A549 (cell line): Measurements from ENCODE around the gene CDKN2C. TPM values are rescaled to one million over a fixed set of nuclear protein-coding genes. Genes with fewer than 3 reads are reported as not detected.
"Not testable (repeated sequence)": the region's sequence is repeated elsewhere in the genome, so short reads cannot be mapped to it uniquely, and the experiment has no call there.

Experiments used
- ATAC-seq, 2 experiments: fragments of 200-7000 bp in 1 of 2; fragments of >200 bp in 1 of 2; cut with Nextera tagmentation in 1 of 2; cut with Tn5 transposase in 1 of 2; 3 replicates each; pipeline versions ENCODE4 v1.8.0 to v1.9.1; 2018 to 2020; ENCODE audit warnings: mild to moderate bottlenecking in 1 of 2, moderate library complexity in 1 of 2
- CTCF ChIA-PET: fragments of 300-600 bp; sonication (Branson Sonifier 250); formaldehyde crosslinking; extraction: SDS; loops from one replicate; lab custom pipeline; 2021; ENCODE audit warnings: antibody characterized with exemption, inconsistent platforms; lab: Yijun Ruan, JAX
- POLR2A ChIA-PET: fragments of 350-600 bp; formaldehyde crosslinking; extraction: SDS; loops from one replicate; lab custom pipeline; 2021; ENCODE audit warnings: antibody characterized with exemption, inconsistent platforms; lab: Yijun Ruan, JAX
- DNase-seq, 2 experiments: peaks; one replicate each; pipeline versions ENCODE4 v3.0.0 to v3.0.0-alpha.2; 2011 to 2016; ENCODE audit warnings: low read depth in 1 of 2, low spot score in 1 of 2
- FAIRE-seq: peaks from 2 replicates; lab custom pipeline; 2011; peaks lifted over from hg19 to GRCh38; lab: Jason Lieb, UNC
- H3K27ac ChIP-seq, 2 experiments: fragments of >200 bp; sonication (Bioruptor Twin); formaldehyde crosslinking; 3 replicates each; pipeline ENCODE4 v1.5.1; 2016 to 2017
- H3K4me1 ChIP-seq: fragments of >200 bp; sonication (Bioruptor Twin); formaldehyde crosslinking; 3 replicates; pipeline ENCODE4 v1.6.1; 2016
- H3K4me2 ChIP-seq: fragments of >200 bp; sonication (Bioruptor Twin); formaldehyde crosslinking; 3 replicates; pipeline ENCODE4 v1.6.1; 2016
- H3K4me3 ChIP-seq: fragments of >200 bp; sonication (Bioruptor Twin); formaldehyde crosslinking; 3 replicates; pipeline ENCODE4 v1.5.1; 2016
- H3K9me3 ChIP-seq: fragments of >200 bp; sonication (Bioruptor Twin); formaldehyde crosslinking; 3 replicates; pipeline ENCODE4 v1.6.1; 2016
- ATOH8 ChIP-seq: fragments of 250-450 bp; sonication (Bioruptor Pico); IDR thresholded peaks from 2 replicates; pipeline ENCODE4 v1.5.0; 2020; ENCODE audit warnings: low read depth, mild to moderate bottlenecking, moderate library complexity
- BHLHE40 ChIP-seq: IDR thresholded peaks from 2 replicates; pipeline ENCODE4 v1.6.1; 2012; ENCODE audit warnings: low read depth, low read length, inconsistent platforms
- CHD2 ChIP-seq: fragments of 150-350 bp; IDR thresholded peaks from 2 replicates; pipeline ENCODE4 v1.6.1; 2014; ENCODE audit warnings: low read length; ENCODE audit not compliant: partially characterized antibody
- EHF ChIP-seq: fragments of 250-450 bp; sonication (Bioruptor Pico); IDR thresholded peaks from 2 replicates; pipeline ENCODE4 v1.5.0; 2020; ENCODE audit warnings: mild to moderate bottlenecking
- ELK1 ChIP-seq: fragments of 150-350 bp; IDR thresholded peaks from 2 replicates; pipeline ENCODE4 v1.6.1; 2014; ENCODE audit warnings: low read depth, mild to moderate bottlenecking, low read length
- HES2 ChIP-seq: fragments of >200 bp; sonication (Bioruptor Twin); formaldehyde crosslinking; IDR thresholded peaks from 2 replicates; pipeline ENCODE4 v1.6.1; 2016
- KDM1A ChIP-seq: fragments of 200-600 bp; sonication (generic); IDR thresholded peaks from 2 replicates; pipeline ENCODE4 v1.6.1; 2016; ENCODE audit warnings: low read depth, mild to moderate bottlenecking
- KDM5A ChIP-seq: fragments of 200-600 bp; sonication (generic); IDR thresholded peaks from 2 replicates; pipeline ENCODE4 v1.6.1; 2016; ENCODE audit warnings: antibody characterized with exemption, mild to moderate bottlenecking
- MAFK ChIP-seq: fragments of 450-650 bp; IDR thresholded peaks from 2 replicates; pipeline ENCODE4 v1.6.1; 2014; ENCODE audit not compliant: partially characterized antibody
- MYC ChIP-seq: IDR thresholded peaks from 2 replicates; pipeline ENCODE4 v1.6.1; 2012; ENCODE audit warnings: mild to moderate bottlenecking, inconsistent platforms, low read length, improper control_type of control experiment, borderline replicate concordance
- NR3C1 ChIP-seq: fragments of >200 bp; sonication (Bioruptor Twin); formaldehyde crosslinking; IDR thresholded peaks from 3 replicates; pipeline ENCODE4 v1.6.1; 2017
- RAD21 ChIP-seq, 2 experiments: fragments of >200 bp in 1 of 2; sonication (Bioruptor Twin) in 1 of 2; formaldehyde crosslinking in 1 of 2; IDR thresholded peaks in 1 of 2; conservative IDR thresholded peaks in 1 of 2; 2 replicates in 1 of 2; 3 replicates in 1 of 2; pipeline ENCODE4 v1.6.1; 2012 to 2018; ENCODE audit warnings: inconsistent platforms in 1 of 2
- REST ChIP-seq: fragments of 200-600 bp; sonication (generic); IDR thresholded peaks from 2 replicates; pipeline ENCODE4 v1.6.1; 2016; ENCODE audit warnings: antibody characterized with exemption, mild to moderate bottlenecking, moderate library complexity
- TP53 ChIP-seq: fragments of 250-450 bp; sonication (Bioruptor Pico); IDR thresholded peaks from 2 replicates; pipeline ENCODE4 v1.5.0; 2021; ENCODE audit warnings: mild to moderate bottlenecking, moderate library complexity
- USF2 ChIP-seq: fragments of 450-650 bp; IDR thresholded peaks from 2 replicates; pipeline ENCODE4 v1.6.1; 2014; ENCODE audit warnings: antibody characterized with exemption
- ZSCAN20 ChIP-seq: fragments of 250-450 bp; sonication (Bioruptor Pico); IDR thresholded peaks from 2 replicates; pipeline ENCODE4 v1.8.0; 2022; ENCODE audit warnings: mild to moderate bottlenecking, moderate library complexity
- WGBS: methylation state at CpG from one replicate; pipeline ENCODE4 v1.1.6; 2017; ENCODE audit errors: missing lambda C conversion rate; 5-methylcytosine and 5-hydroxymethylcytosine counted together
- polyA plus RNA-seq, 4 experiments: library from polyadenylated mRNA; depleted of rRNA in 3 of 4; stranded (reverse); fragments of >200 nt; fragmentation: RNase III in 1 of 4; extraction: RNeasy Plus Mini Kit Qiagen cat#74134 plus additional on column Dnase treatment in 1 of 4; gene quantifications; 2 replicates in 3 of 4; 3 replicates in 1 of 4; pipeline ENCODE4 v1.2.3, GENCODE V29; 2011 to 2017

The CDKN2C gene
- polyA plus RNA-seq, 2 of the 4 experiments (the other 2 are of a cell fraction) = 13.0 to 17.7 TPM

GRCh38 chr1:50934838-50935237 lies 35.2 kb upstream of the CDKN2C start:
- H3K4me3 ChIP-seq = no peak overlapping the region
- no peak for ATAC-seq
- TF ChIP-seq MAFK (no peak), ATOH8 (CRISPR knock-in tag) (no peak), KDM5A (no peak), NR3C1 (no peak), KDM1A (no peak), BHLHE40 (no peak)
- no peak overlapping the region for H3K27ac ChIP-seq
- POLR2A ChIA-PET = no interaction called here
- no peak overlapping the region for H3K4me2 ChIP-seq
- H3K4me1 ChIP-seq = no peaks in the 10 kb centered on the region
- FAIRE-seq = no peak
- no peaks in the 10 kb centered on the region for H3K9me3 ChIP-seq
- CTCF ChIA-PET = no interaction called here
- no peak for DNase-seq

GRCh38 chr1:50935276-50935675 lies 34.8 kb upstream of the CDKN2C start:
- POLR2A ChIA-PET, FAIRE-seq, CTCF ChIA-PET, H3K9me3 ChIP-seq, DNase-seq, H3K4me1 ChIP-seq, H3K4me2 ChIP-seq, ATAC-seq, H3K4me3 ChIP-seq, H3K27ac ChIP-seq: not testable (repeated sequence)
- 91% methylated on average over 2 of the region's 2 CpGs for WGBS

- no peak overlapping the region for H3K27ac ChIP-seq
- FAIRE-seq = no peak
- TF ChIP-seq REST (no peak), HES2 (no peak), CHD2 (no peak), ELK1 (no peak), NR3C1 (no peak), RAD21 (conservative IDR thresholded peaks at IDR 0.05 in 1 of 2, IDR thresholded peaks at IDR 0.05 in 1 of 2) (no peak), TP53 (no peak), MYC (no peak), ZSCAN20 (CRISPR knock-in tag) (no peak), EHF (CRISPR knock-in tag) (no peak), USF2 (no peak)
- TF ChIP-seq, all 56 proteins: peak for 0
- DNase-seq = no peak
- Histone ChIP-seq H3K9me3 (no peaks in the 10 kb centered on the region), H3K4me3 (no peak overlapping the region), H3K4me2 (no peak overlapping the region), H3K4me1 (no peaks in the 10 kb centered on the region)
- ATAC-seq = no peak
- 91% methylated on average over 2 of the region's 2 CpGs for WGBS
- ChIA-PET CTCF (no interaction called here), POLR2A (no interaction called here)
These were observed 33.7 kb upstream of the CDKN2C start for GRCh38 chr1:50936321-50936720.
